Measurements from ENCODE around the gene ZMIZ1.

ZMIZ1 gene

GRCh38 chr10:79356104-79356503, 287.3 kb downstream of the ZMIZ1 start:
- no peak for DNase-seq (ENCODE audit: low read depth in 2 of 2)

- DNase-seq (ENCODE audit: low read depth in 2 of 2) = no peak
Measured at GRCh38 chr10:79357180-79357579, 288.4 kb downstream of the ZMIZ1 start.

GRCh38 chr10:79358811-79359210, 290.0 kb downstream of the ZMIZ1 start:
- DNase-seq (ENCODE audit: low read depth in 2 of 2) = no peak

DNA sequence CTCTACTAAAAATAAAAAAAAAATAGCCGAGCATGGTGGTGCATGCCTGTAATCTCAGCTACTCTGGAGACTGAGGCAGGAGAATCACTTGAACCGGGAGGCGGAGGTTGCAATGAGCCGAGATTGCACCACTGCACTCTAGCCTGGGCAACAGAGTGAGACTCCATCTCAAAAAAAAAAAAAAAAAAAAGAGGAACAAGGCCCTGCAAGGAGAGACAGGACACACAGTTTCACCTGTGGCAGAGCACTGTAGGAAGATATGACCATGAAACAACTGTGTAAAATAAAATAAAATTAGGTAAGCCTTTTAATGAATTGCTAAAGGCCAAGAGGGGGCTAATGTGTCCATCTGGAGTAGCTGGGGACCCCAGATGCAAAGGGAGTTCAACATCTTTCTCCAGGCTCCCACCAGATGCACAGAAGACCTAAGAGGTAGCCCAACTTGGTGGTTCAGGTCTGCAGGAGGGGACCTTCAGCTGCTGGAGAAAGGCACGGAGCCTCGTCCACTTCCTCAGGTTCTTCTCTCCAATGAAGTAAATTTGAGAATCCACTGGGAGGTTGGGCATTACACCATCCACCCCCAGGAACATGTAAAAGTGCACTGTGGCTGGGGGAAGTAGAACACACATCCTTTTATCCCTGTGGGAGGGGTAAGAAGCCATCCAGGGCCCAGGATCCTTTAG, 291.2 kb downstream of the ZMIZ1 start:
- no peak for DNase-seq (ENCODE audit: low read depth in 2 of 2)

DNA sequence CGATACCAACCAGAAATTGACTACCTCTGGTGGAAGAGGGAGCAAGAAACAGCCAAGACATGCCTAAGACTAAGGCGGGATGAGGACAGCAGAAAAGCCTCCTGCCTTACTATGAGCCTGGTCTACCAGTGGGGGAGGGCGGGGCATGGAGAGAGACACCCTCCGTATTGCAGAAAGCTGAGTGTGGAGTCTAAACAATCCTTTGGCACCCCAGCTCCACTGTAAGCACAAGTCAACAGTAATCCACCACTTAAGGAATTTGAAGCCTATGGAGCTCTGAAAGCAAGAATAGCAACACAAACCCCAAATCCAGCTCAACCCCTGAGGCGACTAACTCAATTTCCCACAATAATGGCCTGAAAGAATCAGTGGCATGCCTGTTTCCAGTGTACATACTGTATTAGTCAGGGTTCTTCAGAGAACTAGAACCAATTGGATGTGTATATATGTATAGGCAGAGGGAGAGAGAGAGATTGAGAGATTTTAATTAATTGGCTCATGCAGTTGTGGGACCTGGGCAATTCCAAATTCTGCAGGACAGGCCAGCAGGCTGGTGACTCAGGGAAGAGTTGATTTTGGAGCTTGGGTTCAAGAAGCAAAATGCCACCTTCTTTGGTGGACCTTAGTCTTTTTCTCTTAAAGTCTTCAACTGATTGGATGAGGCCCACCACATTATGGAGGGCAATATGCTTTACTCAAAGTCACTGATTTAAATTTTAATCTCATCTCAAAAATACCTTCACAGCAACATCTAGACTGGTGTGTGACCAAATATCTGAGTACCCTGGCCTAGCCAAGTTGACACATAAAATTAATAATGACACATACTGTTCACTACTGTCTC, 292.0 kb downstream of the ZMIZ1 start:
- DNase-seq (ENCODE audit: low read depth in 2 of 2) = no peak

DNA sequence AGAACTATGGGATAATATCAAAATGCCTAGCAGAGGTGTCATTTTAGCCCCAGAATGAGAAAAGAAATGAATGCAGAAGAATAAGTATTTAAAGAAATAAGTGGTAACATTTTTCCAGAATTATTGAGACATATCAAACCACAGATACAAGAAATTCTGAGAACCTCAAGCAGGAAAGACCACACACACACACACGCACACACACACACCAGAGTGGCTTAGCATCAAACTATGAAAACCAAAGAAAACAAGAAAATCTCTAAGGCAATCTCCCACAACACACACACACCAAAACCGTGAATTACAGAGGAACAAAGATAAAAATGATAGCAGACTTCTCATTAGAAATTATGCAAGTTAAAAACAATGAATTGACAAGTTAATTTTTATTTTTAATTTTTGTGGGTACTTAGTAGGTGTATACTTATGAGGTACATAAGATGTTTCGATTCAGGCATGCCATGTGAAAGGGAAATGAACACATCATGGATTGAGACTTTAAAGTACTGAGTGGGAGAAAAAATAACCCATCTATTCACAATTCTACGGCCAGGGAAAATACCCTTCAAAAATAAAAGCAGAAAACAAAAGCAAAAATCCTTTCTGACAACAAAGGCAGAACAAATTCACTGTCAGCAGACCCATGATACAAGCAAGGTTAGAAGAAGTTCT, 293.1 kb downstream of the ZMIZ1 start:
- DNase-seq (ENCODE audit: low read depth in 2 of 2) = no peak
